OCI-LY7 (cell line): ENCODE results near the gene SPACA4. TPM values are rescaled to one million over a fixed set of nuclear protein-coding genes. Genes with fewer than 3 reads are reported as not detected.

ENCODE experiments used
- BruUV-seq: library from RNA; stranded (reverse); fragments of 400-500 nt; replicated peaks from 2 replicates; lab custom pipeline; 2021; lab: Mats Ljungman, UMichigan
- CTCF ChIA-PET: fragments of 300-600 bp; sonication (Branson Sonifier 250); formaldehyde crosslinking; loops from one replicate; lab custom pipeline; 2022; ENCODE audit warnings: antibody characterized with exemption; ENCODE audit not compliant: unreplicated experiment; lab: Charles Lee
- POLR2A ChIA-PET: fragments of 300-600 bp; sonication (Branson Sonifier 250); formaldehyde crosslinking; loops from one replicate; lab custom pipeline; 2022; ENCODE audit warnings: antibody characterized with exemption; lab: Charles Lee
- DNase-seq: peaks from one replicate; pipeline ENCODE4 v3.0.0-alpha.2; 2015; ENCODE audit warnings: low spot score
- H2AFZ ChIP-seq: fragments of 200-600 bp; sonication (generic), shearing (Covaris generic); 2 replicates; pipeline ENCODE4 v1.6.1; 2014; ENCODE audit warnings: mild to moderate bottlenecking, antibody characterized with exemption, low read length, moderate library complexity
- H3K27ac ChIP-seq: fragments of 200-600 bp; sonication (generic); 2 replicates; pipeline ENCODE4 v1.5.1; 2014; ENCODE audit warnings: mixed run types, low read depth, mild to moderate bottlenecking, moderate library complexity, low read length, inconsistent platforms; ENCODE audit not compliant: poor library complexity, severe bottlenecking
- H3K36me3 ChIP-seq: fragments of 200-600 bp; sonication (generic); 2 replicates; pipeline ENCODE4 v1.6.1; 2014; ENCODE audit warnings: mild to moderate bottlenecking, antibody characterized with exemption, low read length, moderate library complexity, mixed read lengths; ENCODE audit not compliant: insufficient read depth
- H3K4me1 ChIP-seq: fragments of 200-600 bp; sonication (generic); 2 replicates; pipeline ENCODE4 v1.5.1; 2014; ENCODE audit warnings: mild to moderate bottlenecking, low read length; ENCODE audit not compliant: insufficient read depth, poor library complexity, severe bottlenecking
- H3K4me2 ChIP-seq: fragments of 200-600 bp; sonication (generic); 2 replicates; pipeline ENCODE4 v1.6.1; 2014; ENCODE audit warnings: mild to moderate bottlenecking, low read length
- H3K4me3 ChIP-seq: fragments of 200-600 bp; sonication (generic); 2 replicates; pipeline ENCODE4 v1.5.1; 2014; ENCODE audit warnings: mild to moderate bottlenecking, low read depth, low read length; ENCODE audit not compliant: poor library complexity, severe bottlenecking
- H3K79me2 ChIP-seq: fragments of 200-600 bp; sonication (generic); 2 replicates; pipeline ENCODE4 v1.6.1; 2016; ENCODE audit warnings: low read depth, mild to moderate bottlenecking, low read length, moderate library complexity, mixed read lengths; ENCODE audit not compliant: insufficient read depth
- H3K9me2 ChIP-seq: fragments of 200-600 bp; sonication (generic); 2 replicates; pipeline ENCODE4 v1.6.1; 2016; ENCODE audit warnings: mild to moderate bottlenecking, low read length, mixed read lengths; ENCODE audit not compliant: insufficient read depth
- H3K9me3 ChIP-seq: fragments of 200-600 bp; sonication (generic); 2 replicates; pipeline ENCODE4 v1.6.1; 2014; ENCODE audit warnings: mild to moderate bottlenecking, mixed run types, low read length, mixed read lengths
- H4K20me1 ChIP-seq: fragments of 200-600 bp; sonication (generic); 2 replicates; pipeline ENCODE4 v1.6.1; 2014; ENCODE audit warnings: mild to moderate bottlenecking, antibody characterized with exemption, low read length, moderate library complexity, mixed read lengths; ENCODE audit not compliant: insufficient read depth
- EZH2phosphoT487 ChIP-seq: fragments of 200-600 bp; sonication (generic); IDR thresholded peaks from 2 replicates; pipeline ENCODE4 v1.6.1; 2018; ENCODE audit warnings: low read depth, borderline replicate concordance, mild to moderate bottlenecking, mixed run types, antibody characterized with exemption, low read length, moderate library complexity, mixed read lengths
- intact Hi-C: fragments of 100-400 bp; cut with micrococcal nuclease; formaldehyde crosslinking; loops from one replicate; pipeline ENCODE4 v1.10.0; 2022; ENCODE audit not compliant: unreplicated experiment
- total RNA-seq, 2 experiments: library from RNA; depleted of rRNA in 1 of 2; stranded (reverse); fragments of >200 nt in 1 of 2; shearing (Covaris generic) in 1 of 2; gene quantifications; 2 replicates each; pipeline ENCODE4 v1.2.3, GENCODE V29; 2014 to 2022
- TF ChIP-seq, protein P1 (sequence below): fragments of 200-600 bp; sonication (generic); conservative IDR thresholded peaks from 2 replicates; pipeline ENCODE4 v1.5.1; 2014; ENCODE audit warnings: mild to moderate bottlenecking, antibody characterized with exemption, low read length, moderate library complexity, mixed read lengths

The SPACA4 gene
- total RNA-seq, 2 experiments from 2014 or later = not detected

GRCh38 chr19:48627201-48627864, 20.8 kb downstream of the SPACA4 start:
- H3K4me2 ChIP-seq = no peak overlapping the region
- no peaks in the 10 kb centered on the region for H4K20me1 ChIP-seq
- BruUV-seq = no TSS peak
- H3K79me2 ChIP-seq = peaks cover 4% of the 10 kb centered on the region; the same call in 1 of the 2 replicates
- DNase-seq = no peak
- H3K4me3 ChIP-seq = no peak overlapping the region
- no peaks in the 10 kb centered on the region for H3K9me2 ChIP-seq
- peaks cover 34% of the 10 kb centered on the region; the same call in 1 of the 2 replicates for H3K36me3 ChIP-seq
- TF ChIP-seq EZH2phosphoT487 = no peak
- TF ChIP-seq, protein P1, sequence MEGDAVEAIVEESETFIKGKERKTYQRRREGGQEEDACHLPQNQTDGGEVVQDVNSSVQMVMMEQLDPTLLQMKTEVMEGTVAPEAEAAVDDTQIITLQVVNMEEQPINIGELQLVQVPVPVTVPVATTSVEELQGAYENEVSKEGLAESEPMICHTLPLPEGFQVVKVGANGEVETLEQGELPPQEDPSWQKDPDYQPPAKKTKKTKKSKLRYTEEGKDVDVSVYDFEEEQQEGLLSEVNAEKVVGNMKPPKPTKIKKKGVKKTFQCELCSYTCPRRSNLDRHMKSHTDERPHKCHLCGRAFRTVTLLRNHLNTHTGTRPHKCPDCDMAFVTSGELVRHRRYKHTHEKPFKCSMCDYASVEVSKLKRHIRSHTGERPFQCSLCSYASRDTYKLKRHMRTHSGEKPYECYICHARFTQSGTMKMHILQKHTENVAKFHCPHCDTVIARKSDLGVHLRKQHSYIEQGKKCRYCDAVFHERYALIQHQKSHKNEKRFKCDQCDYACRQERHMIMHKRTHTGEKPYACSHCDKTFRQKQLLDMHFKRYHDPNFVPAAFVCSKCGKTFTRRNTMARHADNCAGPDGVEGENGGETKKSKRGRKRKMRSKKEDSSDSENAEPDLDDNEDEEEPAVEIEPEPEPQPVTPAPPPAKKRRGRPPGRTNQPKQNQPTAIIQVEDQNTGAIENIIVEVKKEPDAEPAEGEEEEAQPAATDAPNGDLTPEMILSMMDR = no peak
- CTCF ChIA-PET = no interaction called here
- H3K27ac ChIP-seq = no peak overlapping the region
- peaks cover 15% of the 10 kb centered on the region for H3K4me1 ChIP-seq
- intact Hi-C loops = no loop called here
- no peaks in the 10 kb centered on the region for H3K9me3 ChIP-seq
- H2AFZ ChIP-seq = no peak overlapping the region
- POLR2A ChIA-PET = no interaction called here

GRCh38 chr19:48627865-48628314, 21.3 kb downstream of the SPACA4 start:
- intact Hi-C loops = no loop called here
- no TSS peak for BruUV-seq
- peaks cover 18% of the 10 kb centered on the region for H3K4me1 ChIP-seq

More at GRCh38 chr19:48627865-48628314, 21.3 kb downstream of the SPACA4 start:
- no peak for DNase-seq
- Histone ChIP-seq H3K9me2 (no peaks in the 10 kb centered on the region), H3K4me2 (no peak overlapping the region), H3K9me3 (no peaks in the 10 kb centered on the region), H3K36me3 (peaks cover 34% of the 10 kb centered on the region; the same call in 1 of the 2 replicates), H4K20me1 (no peaks in the 10 kb centered on the region), H3K27ac (no peak overlapping the region), H3K79me2 (peaks cover 4% of the 10 kb centered on the region; the same call in 1 of the 2 replicates), H2AFZ (no peak overlapping the region), H3K4me3 (no peak overlapping the region)
- CTCF ChIA-PET = no interaction called here
- POLR2A ChIA-PET = no interaction called here
- TF ChIP-seq, protein P1 = no peak
- no peak for TF ChIP-seq EZH2phosphoT487
